H1 (cell line): ENCODE results near the gene UBE2V1. TPM values are rescaled to one million over a fixed set of nuclear protein-coding genes. Genes with fewer than 3 reads are reported as not detected.
A peak's percentile ranks its signal among the peaks of the same experiment; 100 is the strongest.

ENCODE experiments used
- CTCF ChIA-PET: fragments of 300-600 bp; sonication (Branson Sonifier 250); formaldehyde crosslinking; loops from one replicate; lab custom pipeline; 2021; ENCODE audit not compliant: partially characterized antibody; lab: Charles Lee
- POLR2A ChIA-PET: fragments of 300-600 bp; sonication (Branson Sonifier 250); formaldehyde crosslinking; loops from one replicate; lab custom pipeline; 2021; ENCODE audit warnings: inconsistent platforms; ENCODE audit not compliant: partially characterized antibody; lab: Charles Lee
- DNase-seq, 2 experiments: peaks; one replicate each; pipeline versions ENCODE4 v3.0.0 to v3.0.0-alpha.2; 2010 to 2022; ENCODE audit warnings: low spot score in 2 of 2, low read depth in 1 of 2, mixed read lengths in 1 of 2
- FAIRE-seq: peaks from 2 replicates; lab custom pipeline; 2011; peaks lifted over from hg19 to GRCh38; lab: Jason Lieb, UNC
- H2AFZ ChIP-seq: 2 replicates; pipeline ENCODE4 v1.8.1; 2012; ENCODE audit warnings: low read length, inconsistent platforms
- H2AK5ac ChIP-seq: 2 replicates; pipeline ENCODE4 v1.6.1; 2013; ENCODE audit warnings: low read depth, low read length
- H2BK120ac ChIP-seq: replicated peaks from 2 replicates; pipeline ENCODE3; 2013; ENCODE audit warnings: low read depth, low read length, inconsistent platforms
- H2BK12ac ChIP-seq: 2 replicates; pipeline ENCODE4 v1.6.1; 2013; ENCODE audit warnings: low read depth, low read length
- H2BK15ac ChIP-seq: 2 replicates; pipeline ENCODE4 v1.6.1; 2013; ENCODE audit warnings: low read length
- H2BK20ac ChIP-seq: 2 replicates; pipeline ENCODE4 v1.6.1; 2013; ENCODE audit warnings: low read length
- H2BK5ac ChIP-seq: 2 replicates; pipeline ENCODE4 v1.6.1; 2013; ENCODE audit warnings: low read depth, low read length
- H3K14ac ChIP-seq: 2 replicates; pipeline ENCODE4 v1.6.1; 2013; ENCODE audit warnings: inconsistent platforms; ENCODE audit not compliant: insufficient read length
- H3K18ac ChIP-seq: 2 replicates; pipeline ENCODE4 v1.6.1; 2013; ENCODE audit warnings: low read length; ENCODE audit errors: extremely low read depth
- H3K23ac ChIP-seq: 2 replicates; pipeline ENCODE4 v1.6.1; 2013; ENCODE audit warnings: inconsistent platforms; ENCODE audit not compliant: insufficient read length
- H3K23me2 ChIP-seq: 2 replicates; pipeline ENCODE4 v1.6.1; 2013; ENCODE audit warnings: low read depth, low read length
- H3K27ac ChIP-seq: 2 replicates; pipeline ENCODE4 v1.6.1; 2011; ENCODE audit warnings: low read depth, low read length, inconsistent platforms
- H3K27me3 ChIP-seq, 4 experiments: replicated peaks in 1 of 4; 1 replicate in 1 of 4; 2 replicates in 3 of 4; pipeline versions ENCODE4 v1.6.1 to v1.8.1; 2011 to 2013; ENCODE audit warnings: low read length in 3 of 4, mild to moderate bottlenecking in 3 of 4, inconsistent platforms in 2 of 4, mixed read lengths in 2 of 4, moderate library complexity in 1 of 4; ENCODE audit not compliant: control insufficient read depth in 3 of 4, insufficient read depth in 3 of 4; ENCODE audit errors: extremely low read depth in 1 of 4
- H3K36me3 ChIP-seq, 4 experiments: 2 replicates each; pipeline versions ENCODE4 v1.6.1 to v1.8.1; 2011 to 2013; ENCODE audit warnings: mild to moderate bottlenecking in 4 of 4, low read length in 3 of 4, moderate library complexity in 2 of 4, control low read depth in 1 of 4, inconsistent platforms in 1 of 4; ENCODE audit not compliant: insufficient read depth in 4 of 4, control insufficient read depth in 2 of 4
- H3K4ac ChIP-seq: replicated peaks from 2 replicates; pipeline ENCODE3; 2013; ENCODE audit warnings: low read length, low read depth, mixed read lengths, inconsistent platforms; ENCODE audit not compliant: insufficient read length
- H3K4me1 ChIP-seq, 4 experiments: replicated peaks in 1 of 4; 1 replicate in 1 of 4; 2 replicates in 3 of 4; pipeline versions ENCODE4 v1.6.1 to v1.8.1; 2011 to 2013; ENCODE audit warnings: low read length in 3 of 4, inconsistent platforms in 2 of 4, mixed read lengths in 1 of 4; ENCODE audit not compliant: insufficient read depth in 4 of 4, control insufficient read depth in 3 of 4
- H3K4me2 ChIP-seq, 2 experiments: 2 replicates each; pipeline versions ENCODE4 v1.6.1 to v1.8.1; 2011 to 2013; ENCODE audit warnings: low read depth in 2 of 2, low read length in 2 of 2, control low read depth in 1 of 2, inconsistent platforms in 1 of 2, mild to moderate bottlenecking in 1 of 2; ENCODE audit not compliant: insufficient read depth in 1 of 2
- H3K4me3 ChIP-seq, 4 experiments: fragments of 200-600, 300-600 bp in 1 of 4; sonication (generic), shearing (Covaris generic), sonication (Bioruptor Twin) in 1 of 4; 2 replicates each; pipeline versions ENCODE4 v1.5.1 to v1.8.1; 2011 to 2016; ENCODE audit warnings: low read length in 4 of 4, low read depth in 3 of 4, control low read depth in 2 of 4, inconsistent platforms in 2 of 4, mild to moderate bottlenecking in 2 of 4, mixed read lengths in 1 of 4, moderate library complexity in 1 of 4; ENCODE audit not compliant: insufficient read depth in 2 of 4; ENCODE audit errors: extremely low read depth in 1 of 4
- H3K56ac ChIP-seq: replicated peaks from 2 replicates; pipeline ENCODE3; 2013; ENCODE audit warnings: low read depth, mild to moderate bottlenecking, mixed read lengths, low read length, inconsistent platforms; ENCODE audit not compliant: insufficient read length
- H3K79me1 ChIP-seq: 2 replicates; pipeline ENCODE4 v1.6.1; 2013; ENCODE audit warnings: low read depth, low read length, control low read depth
- H3K79me2 ChIP-seq, 2 experiments: 2 replicates each; pipeline versions ENCODE4 v1.6.1 to v1.8.1; 2012 to 2013; ENCODE audit warnings: low read length in 2 of 2, mild to moderate bottlenecking in 2 of 2, inconsistent platforms in 1 of 2; ENCODE audit not compliant: insufficient read depth in 2 of 2, control insufficient read depth in 1 of 2
- H3K9ac ChIP-seq, 4 experiments: replicated peaks in 1 of 4; 1 replicate in 1 of 4; 2 replicates in 3 of 4; pipeline versions ENCODE4 v1.6.1 to v1.8.1; 2011 to 2013; ENCODE audit warnings: low read depth in 3 of 4, low read length in 3 of 4, control low read depth in 2 of 4, mild to moderate bottlenecking in 2 of 4, moderate library complexity in 2 of 4, inconsistent platforms in 1 of 4; ENCODE audit errors: extremely low read depth in 1 of 4
- H3K9me3 ChIP-seq, 2 experiments: 2 replicates each; pipeline versions ENCODE4 v1.6.1 to v1.8.1; 2012 to 2013; ENCODE audit warnings: mild to moderate bottlenecking in 2 of 2, moderate library complexity in 2 of 2, control low read depth in 1 of 2, inconsistent platforms in 1 of 2, low read depth in 1 of 2, low read length in 1 of 2, mixed read lengths in 1 of 2; ENCODE audit not compliant: insufficient read depth in 2 of 2
- H4K20me1 ChIP-seq, 2 experiments: replicated peaks in 1 of 2; 2 replicates each; pipeline versions ENCODE3 to v1.8.1; 2011 to 2013; ENCODE audit warnings: inconsistent platforms in 2 of 2, low read length in 2 of 2, mild to moderate bottlenecking in 1 of 2; ENCODE audit not compliant: insufficient read depth in 2 of 2, control insufficient read depth in 1 of 2
- H4K5ac ChIP-seq: 2 replicates; pipeline ENCODE4 v1.6.1; 2013; ENCODE audit warnings: low read length, low read depth, mixed read lengths, inconsistent platforms; ENCODE audit not compliant: insufficient read length
- H4K8ac ChIP-seq: 2 replicates; pipeline ENCODE4 v1.8.0; 2013; ENCODE audit warnings: mild to moderate bottlenecking, moderate library complexity, low read length, inconsistent platforms; ENCODE audit not compliant: insufficient read depth; ENCODE audit errors: extremely low read depth
- H4K91ac ChIP-seq: replicated peaks from 2 replicates; pipeline ENCODE3; 2013; ENCODE audit warnings: low read length, mixed read lengths, inconsistent platforms; ENCODE audit not compliant: insufficient read length
- BACH1 ChIP-seq: IDR thresholded peaks from 2 replicates; pipeline ENCODE4 v1.6.1; 2012; ENCODE audit warnings: low read length, improper control_type of control experiment
- KDM4A ChIP-seq: IDR thresholded peaks from one replicate; pipeline ENCODE4 v1.7.1; 2012; ENCODE audit warnings: low read depth, mild to moderate bottlenecking, moderate library complexity, low read length, inconsistent platforms; ENCODE audit not compliant: severe bottlenecking
- RBBP5 ChIP-seq: IDR thresholded peaks from 2 replicates; pipeline ENCODE4 v1.7.1; 2012; ENCODE audit warnings: low read depth, mild to moderate bottlenecking, inconsistent platforms, low read length, moderate library complexity, borderline replicate concordance
- TBP ChIP-seq: IDR thresholded peaks from 2 replicates; pipeline ENCODE4 v1.6.1; 2011; ENCODE audit warnings: low read depth, low read length, improper control_type of control experiment
- YY1 ChIP-seq: IDR thresholded peaks from 2 replicates; pipeline ENCODE4 v1.6.1; 2011; ENCODE audit warnings: low read depth, mild to moderate bottlenecking, low read length
- WGBS, 2 experiments: shearing (Covaris generic) in 1 of 2; methylation state at CpG; one replicate each; pipeline versions ENCODE4 v1.1.6 to v1.1.7; 2013 to 2015; ENCODE audit warnings: low lambda C conversion rate in 2 of 2, mixed read lengths in 2 of 2, inconsistent platforms in 1 of 2, low coverage in 1 of 2, missing lambda C conversion rate in 1 of 2; ENCODE audit not compliant: insufficient replicate concordance in 2 of 2, insufficient coverage in 1 of 2, insufficient read length in 1 of 2; ENCODE audit errors: extremely low coverage in 1 of 2, missing lambda C conversion rate in 1 of 2; 5-methylcytosine and 5-hydroxymethylcytosine counted together
- long read RNA-seq, 2 experiments: library from RNA in 1 of 2; library from capped mRNA in 1 of 2; stranded (forward); transcript quantifications; one replicate each; pipeline ENCODE4 v2.0.0, GENCODE V29; 2021; ENCODE audit warnings: inconsistent platforms in 1 of 2
- polyA minus RNA-seq, 3 experiments: library from RNA; depleted of rRNA, polyadenylated mRNA; stranded (reverse); fragments of >200 nt; gene quantifications; 1 replicate in 2 of 3; 2 replicates in 1 of 3; pipeline ENCODE4 v1.2.3, GENCODE V29; 2011
- polyA plus RNA-seq, 7 experiments: library from polyadenylated mRNA; depleted of rRNA in 3 of 7; stranded (reverse) in 5 of 7; unstranded in 2 of 7; fragments of >200 nt in 5 of 7; fragments of 200-250 nt in 2 of 7; gene quantifications; 1 replicate in 5 of 7; 2 replicates in 1 of 7; 4 replicates in 1 of 7; pipeline versions ENCODE4 v1.2.1 to v1.2.3, GENCODE V29; 2011 to 2013; ENCODE audit warnings: missing spikeins in 2 of 7, mixed read lengths in 2 of 7
- total RNA-seq: library from RNA; stranded (reverse); fragmentation: NEBNext Ultra II Directional; extraction: Animal tissue kit (Norgen Biotek cat#: 25700); gene quantifications from 2 replicates; pipeline ENCODE4 v1.2.1, GENCODE V29; 2021

Gene UBE2V1
- total RNA-seq = 184 and 185 TPM in 2 replicates
- polyA plus RNA-seq (2011; rRNA removed) = 131 and 141 TPM in 2 replicates
- 114 TPM for polyA plus RNA-seq (2011; cell fraction: cytosol; rRNA removed)
- 64.5 TPM for polyA plus RNA-seq (2011; cell fraction: nucleus; rRNA removed)
- polyA plus RNA-seq (2012, experiment 1 of 2) = 130 to 225 TPM (median 146 TPM) in 4 replicates
- polyA plus RNA-seq (2012, experiment 2 of 2) = 129 TPM
- polyA plus RNA-seq (2013, experiment 1 of 2) = 239 TPM
- 238 TPM for polyA plus RNA-seq (2013, experiment 2 of 2)
- polyA minus RNA-seq (2011; rRNA and poly(A)+ RNA removed) = 96.4 and 107 TPM in 2 replicates
- 47.3 TPM for polyA minus RNA-seq (2011; cell fraction: cytosol; rRNA and poly(A)+ RNA removed)
- polyA minus RNA-seq (2011; cell fraction: nucleus; rRNA and poly(A)+ RNA removed) = 89.1 TPM
- long read RNA-seq, experiment 1, transcript UBE2V1-203 (4 exons, 2,133 nt) = major isoform, 70 of 90 reads
- long read RNA-seq, experiment 1, partial matches to known transcripts = 2 of 90 reads
- long read RNA-seq, experiment 1, other reads (novel, unspliced or antisense) = 10 of 90 reads
- long read RNA-seq, experiment 2, transcript UBE2V1-203 (4 exons, 2,133 nt) = major isoform, 187 of 206 reads
- long read RNA-seq, experiment 2, transcript UBE2V1-205 (3 exons, 1,983 nt) = minor isoform, 10 of 206 reads
- long read RNA-seq, experiment 2, partial matches to known transcripts = 2 of 206 reads
- long read RNA-seq, experiment 2, other reads (novel, unspliced or antisense) = 4 of 206 reads

GRCh38 chr20:50112512-50113419 is at the start of gene UBE2V1:
TSS of gene UBE2V1 (minus strand) at chr20:50113150. CDS start at chr20:50113128, 22 bp downstream.
- H4K8ac ChIP-seq = peak within 1 kb of the TSS; percentile 94
- H3K9ac ChIP-seq = peak within 1 kb of the TSS; percentile 78 to 98 (median 88)
- peak within 1 kb of the TSS; percentile 59 for H3K56ac ChIP-seq
- H2BK15ac ChIP-seq = no peak within 1 kb of the TSS
- H2BK12ac ChIP-seq = 0 out of 2 replicates have a peak within 1 kb of the TSS, but pooled peaks have one; percentile 52
- H3K14ac ChIP-seq = no peak within 1 kb of the TSS
- no peak for FAIRE-seq
- H3K79me1 ChIP-seq = peaks cover 13% of the 10 kb centered on the region
- 0 out of 2 replicates have a peak within 1 kb of the TSS, but pooled peaks have one; percentile 25 for H2BK20ac ChIP-seq
- H3K4ac ChIP-seq = peak within 1 kb of the TSS; percentile 36
- no peaks in the 10 kb centered on the region for H3K27me3 ChIP-seq
- H3K9me3 ChIP-seq = no peaks in the 10 kb centered on the region
- H4K91ac ChIP-seq = no peak within 1 kb of the TSS
- H3K79me2 ChIP-seq = peaks cover 40 to 60% of the 10 kb centered on the region in 2 experiments
- H4K5ac ChIP-seq = peak within 1 kb of the TSS; percentile 100
- H2BK120ac ChIP-seq = no peak within 1 kb of the TSS
- 0 out of 2 replicates have a peak within 1 kb of the TSS, but pooled peaks have one; percentile 44 for H2AK5ac ChIP-seq
- DNase-seq = peak; percentile 41 to 88
- H3K4me2 ChIP-seq = peak within 1 kb of the TSS; percentile 85 to 88
- ChIA-PET CTCF (interaction anchor here (0.6 to 2.8 kb wide), 14 partner anchors 8 to 134 kb away, joined by 3 to 17 read pairs (median 4); partner anchors contain the start of genes CEBPB and PEDS1), POLR2A (interaction anchor here (0.6 to 8.7 kb wide), 14 partner anchors 12 to 59 kb away, joined by 3 to 87 read pairs (median 3); partner anchors contain the start of gene PEDS1)
- H3K4me3 ChIP-seq = peak within 1 kb of the TSS; percentile 60 to 94 (median 92)
- H4K20me1 ChIP-seq = peaks cover 10 to 19% of the 10 kb centered on the region in 2 experiments
- WGBS, 2 experiments = 2% methylated on average over 24 of the region's 70 CpGs; no CpG with 5 or more reads in 1 of the 2 experiments
- peak within 1 kb of the TSS; percentile 13 for H3K18ac ChIP-seq
- peak within 1 kb of the TSS; percentile 87; the same call in 1 of the 2 replicates for H2AFZ ChIP-seq
- peak within 1 kb of the TSS; percentile 80 for H2BK5ac ChIP-seq
- peak within 1 kb of the TSS; percentile 91 for H3K27ac ChIP-seq
- H3K36me3 ChIP-seq = peaks cover 0 to 3% (median 0%) of the 10 kb centered on the region in 4 experiments; a peak in 1 of 8 replicates
- H3K23me2 ChIP-seq = peaks cover 10% of the 10 kb centered on the region
- no peak within 1 kb of the TSS for H3K23ac ChIP-seq
- H3K4me1 ChIP-seq = peaks cover 3 to 16% (median 9%) of the 10 kb centered on the region in 4 experiments; a peak in 6 of 7 replicates
- peak; percentile 92 for TF ChIP-seq YY1
- peak; percentile 90; the same call in 1 of the 2 replicates for TF ChIP-seq RBBP5
- no peak for TF ChIP-seq BACH1
- TF ChIP-seq TBP = peak; percentile 51; the same call in 1 of the 2 replicates
- peak; percentile 62 for TF ChIP-seq KDM4A
